HFF-Myc (cell line): ENCODE data around the gene GPAT3.
A peak's percentile ranks its signal among the peaks of the same experiment; 100 is the strongest.
"Not testable (repeated sequence)": the region's sequence is repeated elsewhere in the genome, so short reads cannot be mapped to it uniquely, and the experiment has no call there.

Experiments used
- DNase-seq: peaks from one replicate; pipeline ENCODE4 v3.0.0-alpha.2; 2011; ENCODE audit warnings: low read depth; ENCODE audit errors: extremely low read depth
- H3K4me3 ChIP-seq: replicated peaks from 2 replicates; pipeline ENCODE4 v1.5.1; 2011; ENCODE audit warnings: low read depth, mild to moderate bottlenecking, control low read depth, low read length
- CTCF ChIP-seq: IDR thresholded peaks from 2 replicates; pipeline ENCODE4 v1.5.1; 2012; ENCODE audit warnings: mild to moderate bottlenecking, low read depth, low read length, control low read depth; ENCODE audit errors: missing control alignments

The GPAT3 gene

GRCh38 chr4:83535520-83536361 is at the start of gene GPAT3:
TSS of gene GPAT3 (plus strand) at chr4:83536108. CDS start at chr4:83536623, 515 bp downstream.
- peak within 1 kb of the TSS; percentile 75 for H3K4me3 ChIP-seq
- no peak for TF ChIP-seq CTCF
- peak; percentile 55 for DNase-seq

- DNase-seq: no peak
- TF ChIP-seq CTCF: no peak
- H3K4me3 ChIP-seq: no peak overlapping the region
Observed at GRCh38 chr4:83486457-83487129, 49.3 kb upstream of the GPAT3 start.

- DNase-seq: no peak
- TF ChIP-seq CTCF: no peak
- no peak overlapping the region for H3K4me3 ChIP-seq
Observed at GRCh38 chr4:83489711-83490326, 46.1 kb upstream of the GPAT3 start.

- TF ChIP-seq CTCF: peak; percentile 82
- DNase-seq: peak; percentile 6
- H3K4me3 ChIP-seq: no peak overlapping the region
Observed at GRCh38 chr4:83490876-83491450, 44.9 kb upstream of the GPAT3 start.

- not testable (repeated sequence) for H3K4me3 ChIP-seq, DNase-seq
Observed at GRCh38 chr4:83496085-83496917, 39.6 kb upstream of the GPAT3 start.

GRCh38 chr4:83498187-83498586 is 37.7 kb upstream of the GPAT3 start:
- no peak for TF ChIP-seq CTCF
- H3K4me3 ChIP-seq: no peak overlapping the region
- DNase-seq: no peak

- DNase-seq, H3K4me3 ChIP-seq: not testable (repeated sequence)
Observed at GRCh38 chr4:83501671-83502070, 34.2 kb upstream of the GPAT3 start.
